ENCODE measurements around the gene ARFRP1. TPM values are rescaled to one million over a fixed set of nuclear protein-coding genes. Genes with fewer than 3 reads are reported as not detected.
A peak's percentile ranks its signal among the peaks of the same experiment; 100 is the strongest.

Gene ARFRP1
- polyA plus RNA-seq, 3 donors: 18.2 to 31.1 (median 20.7) TPM

DNA sequence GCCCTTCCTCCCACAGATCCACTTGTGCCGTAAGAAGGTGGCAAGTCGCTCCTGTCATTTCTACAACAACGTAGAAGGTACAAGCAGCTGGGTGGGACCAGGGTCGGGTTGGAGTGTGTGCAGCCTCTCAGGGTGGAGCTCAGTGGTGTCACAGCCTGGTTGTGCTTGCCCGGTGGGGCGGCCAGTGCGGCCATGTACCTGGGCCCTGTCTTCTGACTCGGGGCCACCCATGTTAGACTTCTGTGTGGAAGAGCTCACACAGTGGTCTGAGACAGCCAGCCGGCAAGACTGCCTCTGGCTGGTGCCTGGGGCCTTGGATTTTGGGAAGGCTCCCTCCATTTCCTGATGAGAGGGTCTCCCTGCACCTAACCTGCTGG, 45.0 kb downstream of the ARFRP1 start:
- Mint-ChIP-seq H3K4me1 (peaks cover 18% of the 10 kb centered on the region), H3K27me3 (ENCODE audit: low read depth in 3 of 3) (peaks cover 0 to 3% (median 0%) of the 10 kb centered on the region in 3 donors), H3K27ac (no peak overlapping the region), H3K4me3 (no peak overlapping the region), H3K9me3 (peaks cover 0 to 1% (median 0%) of the 10 kb centered on the region in 7 donors), H3K36me3 (peaks cover 58 to 73% of the 10 kb centered on the region in 2 donors)
- Histone ChIP-seq H3K4me2 (replicated peaks; ENCODE audit: extremely low read depth, low read length, poor library complexity, severe bottlenecking) (no peak overlapping the region), H3K27ac (ENCODE audit: low read depth in 1 of 2, low read length in 2 of 2) (no peak overlapping the region), H3K4me3 (replicated peaks in 1 of 3; ENCODE audit: low read depth in 2 of 3, low read length in 3 of 3) (no peak overlapping the region), H3K4me1 (ENCODE audit: control insufficient read depth in 1 of 2, insufficient read depth in 2 of 2, low read length in 2 of 2) (peaks cover 13 to 14% of the 10 kb centered on the region in 2 donors), H3K36me3 (replicated peaks in 1 of 2; ENCODE audit: control insufficient read depth in 1 of 2, insufficient read depth in 2 of 2, low read length in 2 of 2) (peaks cover 52 to 75% of the 10 kb centered on the region in 2 donors), H3K9ac (ENCODE audit: insufficient read depth, low read length, poor library complexity, severe bottlenecking) (no peak overlapping the region), H4K20me1 (ENCODE audit: insufficient read depth, low read length) (no peaks in the 10 kb centered on the region), H3K27me3 (ENCODE audit: control insufficient read depth in 2 of 2, insufficient read depth in 2 of 2, low read length in 2 of 2) (no peaks in the 10 kb centered on the region), H3K79me2 (ENCODE audit: insufficient read depth, low read length) (peaks cover 9% of the 10 kb centered on the region), H2AFZ (ENCODE audit: insufficient read depth, low read depth, low read length, poor library complexity, severe bottlenecking) (no peak overlapping the region), H3K9me3 (replicated peaks in 1 of 2; ENCODE audit: control insufficient read depth in 1 of 2, insufficient read depth in 1 of 2, low read length in 2 of 2) (no peaks in the 10 kb centered on the region)
- DNase-seq: no peak
- intact Hi-C loops (cut with micrococcal nuclease): no loop called here
- 99% methylated on average over 9 of the region's 9 CpGs for WGBS (ENCODE audit: insufficient coverage)
- TF ChIP-seq, protein P1, sequence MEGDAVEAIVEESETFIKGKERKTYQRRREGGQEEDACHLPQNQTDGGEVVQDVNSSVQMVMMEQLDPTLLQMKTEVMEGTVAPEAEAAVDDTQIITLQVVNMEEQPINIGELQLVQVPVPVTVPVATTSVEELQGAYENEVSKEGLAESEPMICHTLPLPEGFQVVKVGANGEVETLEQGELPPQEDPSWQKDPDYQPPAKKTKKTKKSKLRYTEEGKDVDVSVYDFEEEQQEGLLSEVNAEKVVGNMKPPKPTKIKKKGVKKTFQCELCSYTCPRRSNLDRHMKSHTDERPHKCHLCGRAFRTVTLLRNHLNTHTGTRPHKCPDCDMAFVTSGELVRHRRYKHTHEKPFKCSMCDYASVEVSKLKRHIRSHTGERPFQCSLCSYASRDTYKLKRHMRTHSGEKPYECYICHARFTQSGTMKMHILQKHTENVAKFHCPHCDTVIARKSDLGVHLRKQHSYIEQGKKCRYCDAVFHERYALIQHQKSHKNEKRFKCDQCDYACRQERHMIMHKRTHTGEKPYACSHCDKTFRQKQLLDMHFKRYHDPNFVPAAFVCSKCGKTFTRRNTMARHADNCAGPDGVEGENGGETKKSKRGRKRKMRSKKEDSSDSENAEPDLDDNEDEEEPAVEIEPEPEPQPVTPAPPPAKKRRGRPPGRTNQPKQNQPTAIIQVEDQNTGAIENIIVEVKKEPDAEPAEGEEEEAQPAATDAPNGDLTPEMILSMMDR (IDR thresholded peaks at IDR 0.05): no peak

DNA sequence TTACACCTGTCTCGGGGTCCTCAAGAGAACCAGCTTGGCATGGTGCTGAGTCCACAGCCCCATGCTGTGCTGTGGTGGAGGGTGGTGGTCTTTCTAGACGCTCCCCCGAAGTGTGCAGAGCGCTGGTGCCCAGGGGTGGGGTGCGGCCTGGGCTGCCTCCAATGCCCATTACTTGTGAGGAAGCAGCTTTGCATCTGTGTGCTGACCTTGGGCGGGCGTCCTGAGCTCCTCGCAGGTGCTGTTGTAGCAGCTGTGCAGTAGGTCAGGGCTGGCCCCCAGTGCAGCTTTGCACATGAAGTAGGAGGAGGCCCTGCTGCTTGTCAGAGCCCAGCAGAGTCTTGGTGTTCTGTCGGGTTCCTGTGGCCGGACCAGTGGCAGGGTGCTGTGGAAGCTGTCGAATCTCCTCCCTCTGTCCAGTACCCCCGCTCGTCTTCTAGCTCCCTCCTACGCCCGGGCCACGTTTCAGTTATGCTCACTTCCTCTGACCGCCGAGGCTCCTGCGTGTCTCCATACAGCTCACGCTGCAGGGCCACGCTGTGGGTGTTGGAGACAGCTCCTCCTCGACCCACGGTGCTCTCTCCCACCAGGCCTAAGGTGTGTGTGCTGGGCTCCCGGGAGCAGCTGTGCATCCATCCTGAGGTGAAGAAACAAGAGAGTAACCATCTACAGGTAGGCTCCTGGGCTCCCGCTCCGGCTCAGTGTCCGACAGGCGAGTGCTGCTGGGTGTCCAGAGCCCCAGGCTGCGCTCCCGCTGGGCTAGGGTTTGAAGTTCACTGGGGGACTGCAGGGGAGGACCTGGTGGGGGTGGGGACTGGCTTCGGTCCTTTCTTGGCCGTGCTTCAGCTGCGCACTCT, 45.6 kb downstream of the ARFRP1 start:
- intact Hi-C loops (cut with micrococcal nuclease): no loop called here
- H3K27ac Mint-ChIP-seq: peak overlapping the region in 1 of 7 donors; percentile 66
- H4K20me1 ChIP-seq (ENCODE audit: insufficient read depth, low read length): no peaks in the 10 kb centered on the region
- 96% methylated on average over 24 of the region's 33 CpGs for WGBS (ENCODE audit: insufficient coverage)
- no peak for DNase-seq
- H3K27ac ChIP-seq (ENCODE audit: low read depth in 1 of 2, low read length in 2 of 2): no peak overlapping the region
- no peaks in the 10 kb centered on the region for H3K9me3 ChIP-seq (replicated peaks in 1 of 2; ENCODE audit: control insufficient read depth in 1 of 2, insufficient read depth in 1 of 2, low read length in 2 of 2)
- H3K27me3 Mint-ChIP-seq (ENCODE audit: low read depth in 3 of 3): peaks cover 0 to 3% (median 0%) of the 10 kb centered on the region in 3 donors
- H3K9ac ChIP-seq (ENCODE audit: insufficient read depth, low read length, poor library complexity, severe bottlenecking): no peak overlapping the region
- H3K9me3 Mint-ChIP-seq: peaks cover 0 to 1% (median 0%) of the 10 kb centered on the region in 7 donors
- H3K36me3 ChIP-seq (replicated peaks in 1 of 2; ENCODE audit: control insufficient read depth in 1 of 2, insufficient read depth in 2 of 2, low read length in 2 of 2): peaks cover 45 to 69% of the 10 kb centered on the region in 2 donors
- H3K4me3 ChIP-seq (replicated peaks in 1 of 3; ENCODE audit: low read depth in 2 of 3, low read length in 3 of 3): no peak overlapping the region
- peaks cover 19 to 20% of the 10 kb centered on the region in 2 donors for H3K4me1 ChIP-seq (ENCODE audit: control insufficient read depth in 1 of 2, insufficient read depth in 2 of 2, low read length in 2 of 2)
- H3K4me3 Mint-ChIP-seq: no peak overlapping the region
- peaks cover 52 to 67% of the 10 kb centered on the region in 2 donors for H3K36me3 Mint-ChIP-seq
- H3K4me2 ChIP-seq (replicated peaks; ENCODE audit: extremely low read depth, low read length, poor library complexity, severe bottlenecking): no peak overlapping the region
- no peaks in the 10 kb centered on the region for H3K27me3 ChIP-seq (ENCODE audit: control insufficient read depth in 2 of 2, insufficient read depth in 2 of 2, low read length in 2 of 2)
- H2AFZ ChIP-seq (ENCODE audit: insufficient read depth, low read depth, low read length, poor library complexity, severe bottlenecking): no peak overlapping the region
- H3K79me2 ChIP-seq (ENCODE audit: insufficient read depth, low read length): peaks cover 9% of the 10 kb centered on the region
- TF ChIP-seq, protein P1 (IDR thresholded peaks at IDR 0.05): no peak
- peaks cover 25% of the 10 kb centered on the region for H3K4me1 Mint-ChIP-seq

All from CD14-positive monocyte (primary cell).